SKM-1 (cell line): ENCODE data around the gene CLSTN2.

Experiments used
- DNase-seq: peaks from one replicate; lab custom pipeline; 2025; ENCODE audit not compliant: unreplicated experiment; lab: John Stamatoyannopoulos, UW

Gene CLSTN2

DNA sequence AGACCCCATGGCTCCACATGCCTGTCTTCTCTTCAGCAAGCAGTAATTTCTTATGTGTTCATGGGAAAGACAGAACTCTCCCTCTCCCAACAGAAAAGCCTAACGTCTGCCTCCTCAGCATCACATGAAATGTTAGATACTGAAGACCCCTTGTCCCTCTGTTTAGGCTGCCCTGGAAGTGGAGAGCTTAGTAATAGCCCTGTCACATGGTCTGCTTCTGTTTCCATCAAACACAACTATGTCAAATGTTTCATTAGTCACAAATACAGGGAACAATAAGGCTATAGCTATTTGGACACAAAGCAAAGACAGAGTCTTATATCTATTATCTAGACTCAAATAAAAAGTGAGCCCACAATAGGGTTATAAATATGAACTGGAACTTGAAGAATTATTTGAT is 552.6 kb downstream of the CLSTN2 start:
- DNase-seq: no peak

DNA sequence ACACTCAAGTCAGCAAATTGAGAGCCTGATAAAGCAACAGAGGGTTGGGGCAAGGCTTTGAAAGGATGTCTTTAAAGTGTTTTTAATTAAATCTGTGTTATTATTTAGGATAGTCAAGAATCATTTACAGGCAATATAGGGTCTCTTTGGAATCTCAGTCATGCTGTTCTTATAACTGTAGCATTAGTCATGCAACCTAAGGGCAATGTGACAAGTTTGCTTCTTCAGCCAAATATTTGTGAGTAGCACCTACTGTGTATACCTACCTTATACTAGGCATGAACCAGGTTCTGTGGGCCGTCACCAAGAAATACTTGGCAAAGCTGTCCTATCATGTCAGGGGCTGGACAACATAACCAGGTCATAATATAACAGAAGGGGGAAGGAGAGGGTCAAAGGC is 558.3 kb downstream of the CLSTN2 start:
- no peak for DNase-seq

DNA sequence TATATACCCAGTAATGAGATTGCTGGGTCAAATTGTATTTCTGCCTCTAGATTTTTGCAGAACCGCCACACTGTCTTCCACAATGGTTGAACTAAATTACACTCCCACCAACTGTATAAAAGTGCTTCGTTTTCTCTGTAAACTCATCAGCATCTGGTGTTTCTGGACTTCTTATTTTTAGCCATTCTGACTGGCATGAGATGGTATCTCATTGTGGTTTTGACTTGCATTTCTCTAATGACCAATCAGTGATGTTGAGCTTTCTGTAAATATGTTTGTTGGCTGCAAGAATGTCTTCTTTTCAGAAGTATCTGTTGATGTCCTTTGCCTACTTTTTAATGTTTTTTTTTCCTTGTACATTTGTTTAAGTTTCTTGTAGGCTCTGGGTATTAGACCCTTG is 560.0 kb downstream of the CLSTN2 start:
- DNase-seq: no peak

DNA sequence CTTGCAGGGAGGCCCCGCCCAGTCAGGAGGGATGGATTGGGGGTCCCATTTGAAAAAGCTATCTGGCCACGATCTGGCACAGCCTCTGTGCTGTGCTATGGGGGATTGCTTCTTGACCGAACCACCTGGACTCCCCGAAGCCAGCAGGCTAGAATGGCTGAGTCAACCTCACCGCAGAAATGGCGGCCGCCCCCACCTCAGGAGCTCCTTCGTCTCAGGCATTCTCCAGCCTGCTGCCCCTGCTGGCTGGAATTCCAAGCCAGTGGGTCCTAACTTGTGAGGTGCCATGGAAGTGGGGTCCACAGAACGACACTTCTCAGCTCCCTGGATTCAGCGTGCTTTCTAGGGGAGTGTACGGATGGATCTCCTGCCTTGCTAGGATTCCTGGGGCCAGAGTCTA is 562.3 kb downstream of the CLSTN2 start:
- no peak for DNase-seq

DNA sequence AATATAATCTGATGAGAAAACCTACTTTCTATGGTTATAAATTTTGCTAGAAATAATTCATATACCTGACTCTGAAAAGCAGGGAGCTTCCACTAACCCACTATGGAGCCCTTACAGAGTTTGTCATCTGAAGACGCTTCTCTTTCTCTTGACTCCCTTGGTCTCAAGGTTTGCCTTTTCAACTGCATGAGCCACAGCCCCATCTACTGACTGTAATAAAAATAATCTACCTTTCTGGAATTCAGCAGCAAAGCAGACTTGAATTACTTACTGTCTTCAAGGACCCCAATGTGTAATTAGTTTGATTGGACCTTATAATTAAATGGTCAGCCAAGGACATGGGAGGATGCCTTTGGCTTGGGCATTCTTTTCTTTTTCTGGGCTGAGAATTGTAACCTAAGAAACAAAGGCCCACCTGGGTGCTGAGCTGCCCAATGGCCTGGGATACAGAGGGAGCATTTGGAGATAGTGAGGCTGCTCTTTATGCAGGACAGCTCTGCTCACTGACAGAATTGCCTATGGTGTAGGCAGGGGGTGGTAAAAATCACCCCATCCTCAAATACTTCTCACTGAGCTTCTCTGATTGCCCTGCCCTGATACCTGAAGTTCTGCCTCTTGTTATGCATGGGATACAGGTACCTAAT is 564.3 kb downstream of the CLSTN2 start:
- DNase-seq: no peak

DNA sequence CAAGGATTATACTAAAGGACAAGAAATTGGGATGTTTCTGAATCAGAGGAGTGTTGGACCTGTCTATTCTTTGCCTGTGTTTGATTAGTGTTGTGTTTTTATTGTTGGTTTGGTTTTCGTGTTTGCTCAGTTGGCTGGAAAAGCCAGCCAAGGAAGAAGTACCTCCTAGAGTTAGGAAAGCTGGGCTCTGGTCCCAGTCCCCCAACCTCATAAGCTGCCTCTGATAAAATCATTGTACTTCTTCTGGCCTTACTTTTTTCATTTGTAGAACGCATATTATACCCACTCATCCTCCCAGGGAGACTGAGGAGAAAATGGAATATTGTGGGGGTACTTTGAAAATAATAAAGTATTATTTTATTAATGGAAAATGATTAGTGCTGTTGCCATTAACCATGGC is 565.5 kb downstream of the CLSTN2 start:
- no peak for DNase-seq

DNA sequence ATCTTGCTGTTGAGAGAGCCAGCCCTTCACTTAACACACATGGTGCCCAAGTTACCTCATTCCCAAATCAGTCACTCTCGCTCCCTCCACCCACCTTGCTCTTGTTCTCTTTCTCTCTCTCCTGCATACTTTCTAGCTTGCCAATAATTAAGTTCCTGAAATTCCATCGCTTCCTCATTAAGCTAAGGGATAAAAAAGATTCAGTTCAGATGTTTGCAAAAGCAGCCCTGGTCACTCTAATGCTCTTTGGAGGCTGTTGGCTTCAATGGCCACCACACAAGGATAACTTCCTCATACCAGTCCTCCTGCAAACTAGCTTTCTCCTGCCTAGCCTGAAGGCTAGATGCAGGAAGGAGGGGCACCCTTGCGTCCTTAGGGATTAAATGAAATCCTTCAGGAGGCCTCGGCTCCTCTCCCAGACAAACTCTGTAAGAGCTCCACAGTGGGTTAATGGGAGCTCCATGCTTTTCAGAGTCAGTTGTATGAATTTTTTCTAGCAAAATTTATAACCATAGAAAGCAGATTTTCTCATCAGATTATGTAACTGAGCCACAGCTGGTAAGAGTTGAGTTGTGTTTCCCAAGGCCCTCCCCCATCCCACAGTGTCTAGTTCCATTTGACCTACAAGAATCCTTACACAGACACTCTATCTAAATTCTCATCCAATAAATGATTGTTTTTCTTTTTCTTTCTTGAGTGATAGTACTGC is 566.2 kb downstream of the CLSTN2 start:
- no peak for DNase-seq

DNA sequence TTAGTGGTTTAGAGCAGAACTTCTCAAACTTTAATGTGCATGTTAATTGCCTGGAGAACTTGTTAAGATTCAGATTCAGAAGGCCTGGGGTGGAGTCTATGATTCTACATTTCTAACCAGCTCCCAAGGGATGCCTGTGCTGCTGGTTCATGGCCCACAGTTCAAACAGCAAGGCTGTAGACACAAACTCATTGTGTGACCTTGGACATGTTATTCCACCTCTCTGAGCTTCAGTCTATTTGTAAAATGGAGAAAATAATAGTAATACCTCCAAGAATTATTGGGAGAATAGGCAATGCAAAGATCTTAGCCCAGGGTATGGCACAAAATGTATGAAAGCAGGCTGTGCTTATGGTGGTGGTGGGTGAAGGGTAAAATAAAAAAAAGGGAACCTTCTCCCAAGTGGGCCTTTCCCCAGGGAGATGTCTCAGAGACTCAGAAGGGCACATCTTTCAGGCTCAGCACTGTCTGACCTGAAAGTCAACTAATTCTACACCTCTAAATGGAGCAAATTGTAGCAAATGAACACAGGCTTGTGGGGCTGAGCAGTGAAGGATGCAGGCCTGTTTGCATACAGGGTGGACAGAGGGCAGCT is 566.9 kb downstream of the CLSTN2 start:
- DNase-seq: no peak

DNA sequence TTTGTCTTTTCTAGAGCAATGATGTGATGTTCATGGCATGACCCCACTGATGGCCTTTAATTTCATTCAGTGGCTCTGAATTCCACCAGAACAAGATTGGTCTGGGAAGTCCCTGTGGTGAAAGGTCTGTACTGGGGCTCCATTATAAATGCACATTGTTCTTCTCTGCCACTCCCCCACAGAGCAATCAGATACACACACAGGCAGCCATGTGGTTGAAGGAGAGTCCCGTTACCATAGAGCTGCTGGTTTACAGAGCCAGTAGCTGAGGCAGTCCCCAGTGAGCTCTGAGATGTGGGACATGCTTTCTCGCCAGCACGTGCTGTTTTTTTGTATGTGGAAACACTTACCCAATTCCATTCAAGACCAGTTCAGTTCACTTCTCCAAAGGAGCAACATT is 570.2 kb downstream of the CLSTN2 start:
- DNase-seq: no peak

DNA sequence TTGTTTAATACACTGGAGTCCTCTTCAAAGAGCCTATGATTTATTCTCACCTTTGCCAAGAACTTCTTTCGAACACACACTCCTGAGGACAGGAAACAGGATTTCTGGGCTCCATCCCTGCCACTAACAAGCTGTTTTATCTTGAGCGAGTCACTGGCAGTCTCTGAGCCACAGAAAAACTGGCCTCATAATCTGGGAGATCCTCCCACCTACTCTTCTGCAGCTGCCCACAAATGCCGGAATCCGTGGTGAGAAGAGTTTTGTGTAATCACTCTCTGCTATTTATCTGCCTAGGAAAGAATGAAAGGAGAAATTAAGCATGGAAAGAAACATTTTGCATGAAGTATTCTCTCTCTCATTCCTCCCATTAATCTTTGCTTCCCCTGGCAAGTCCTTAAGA is 570.9 kb downstream of the CLSTN2 start:
- DNase-seq: no peak

DNA sequence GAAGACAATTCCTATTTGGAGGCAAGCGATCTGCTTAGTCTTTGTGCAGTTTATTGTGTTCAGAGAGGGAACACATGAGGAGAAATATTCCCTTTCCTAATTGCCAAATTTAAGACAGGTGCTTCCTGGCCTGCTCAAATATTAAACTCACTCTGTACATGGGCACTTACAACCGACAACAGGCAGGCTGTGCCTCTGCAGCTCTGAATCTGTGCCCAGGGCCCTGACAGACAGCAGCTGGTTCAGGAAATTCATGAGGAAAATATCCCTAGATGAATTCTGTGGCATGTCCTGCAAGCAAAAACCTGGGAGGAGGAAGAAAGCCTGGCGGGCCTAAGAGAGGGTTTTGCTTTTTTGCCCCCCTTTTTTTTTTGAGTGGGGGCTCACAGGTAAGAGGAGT is 573.6 kb downstream of the CLSTN2 start:
- no peak for DNase-seq

DNA sequence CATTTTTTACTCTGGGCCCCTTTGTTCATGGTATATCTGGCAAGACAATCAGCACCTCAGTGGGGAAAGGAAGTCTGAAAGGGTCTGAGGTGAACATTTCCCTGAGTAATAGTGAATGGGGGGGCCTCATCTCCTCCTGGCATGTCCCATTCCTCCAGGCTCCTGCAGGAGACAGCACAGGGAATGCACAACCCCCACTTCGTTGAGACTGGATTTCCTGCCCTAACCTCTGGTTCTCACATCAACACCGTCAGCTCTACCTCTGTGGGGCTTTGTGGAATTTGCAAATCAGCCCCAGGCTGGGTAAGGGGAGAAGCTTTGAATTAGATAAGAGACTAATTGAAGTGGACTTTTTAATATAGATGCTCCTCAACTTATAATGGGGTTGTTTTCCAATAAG is 574.5 kb downstream of the CLSTN2 start:
- no peak for DNase-seq

DNA sequence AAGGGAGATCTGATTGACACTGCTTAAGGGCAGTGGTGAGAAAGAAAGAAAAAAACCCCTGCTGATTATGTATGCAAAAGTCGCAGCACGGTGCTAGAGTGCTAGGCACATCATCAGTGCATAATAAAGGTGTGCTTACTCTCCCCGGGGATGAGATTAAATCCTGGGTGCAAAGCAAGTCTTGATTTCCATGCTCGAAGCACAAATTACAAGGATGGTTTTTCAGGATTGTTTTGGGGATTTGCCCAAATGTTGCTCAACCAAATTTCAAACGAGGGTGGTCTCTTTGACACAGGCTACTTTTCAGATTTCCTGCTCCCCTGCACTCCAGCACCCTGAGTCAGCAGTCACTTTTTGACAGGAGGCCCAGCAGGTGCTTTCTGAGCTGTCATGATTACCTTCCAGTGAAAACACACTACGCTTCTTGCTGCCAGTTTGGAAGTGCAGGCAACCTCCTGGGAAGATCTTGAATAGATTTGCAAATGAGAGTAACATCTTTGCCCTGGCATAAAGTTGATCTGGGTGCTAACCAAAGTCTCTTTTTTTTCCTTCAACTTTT is 575.4 kb downstream of the CLSTN2 start:
- DNase-seq: no peak

DNA sequence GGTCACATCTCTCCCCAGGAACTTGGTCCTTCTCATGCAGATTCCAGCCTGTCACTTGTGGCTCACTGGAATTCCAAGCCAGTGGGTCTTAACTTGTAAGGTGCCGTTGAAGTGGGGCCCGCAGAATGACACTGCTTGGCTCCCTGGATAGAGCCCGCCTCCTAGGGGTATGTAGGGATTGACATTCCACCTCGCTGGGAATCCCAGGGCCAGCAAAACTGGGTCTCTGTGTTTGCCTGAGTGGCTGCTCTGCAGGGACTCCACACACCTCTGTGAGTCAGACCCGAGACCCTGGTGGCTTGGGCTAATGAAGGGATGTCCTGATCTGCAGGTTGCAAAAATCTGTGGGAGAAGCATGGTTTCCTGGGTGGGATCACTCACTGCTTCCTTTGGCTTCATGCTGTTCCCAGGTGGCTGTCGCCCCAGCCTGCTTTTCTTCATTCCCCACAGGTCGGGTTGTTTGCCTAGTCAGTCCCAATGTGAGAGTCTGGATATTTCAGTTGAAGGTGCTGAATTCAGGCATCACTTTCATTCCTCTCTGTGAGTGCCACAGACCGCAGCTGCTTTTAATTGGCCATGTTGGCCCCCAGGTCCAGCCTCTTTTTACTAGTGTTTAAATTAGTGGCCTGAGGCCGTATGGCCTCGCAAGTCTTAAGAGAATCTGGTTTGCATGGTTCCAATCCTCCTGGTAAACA is 586.9 kb downstream of the CLSTN2 start:
- DNase-seq: no peak

DNA sequence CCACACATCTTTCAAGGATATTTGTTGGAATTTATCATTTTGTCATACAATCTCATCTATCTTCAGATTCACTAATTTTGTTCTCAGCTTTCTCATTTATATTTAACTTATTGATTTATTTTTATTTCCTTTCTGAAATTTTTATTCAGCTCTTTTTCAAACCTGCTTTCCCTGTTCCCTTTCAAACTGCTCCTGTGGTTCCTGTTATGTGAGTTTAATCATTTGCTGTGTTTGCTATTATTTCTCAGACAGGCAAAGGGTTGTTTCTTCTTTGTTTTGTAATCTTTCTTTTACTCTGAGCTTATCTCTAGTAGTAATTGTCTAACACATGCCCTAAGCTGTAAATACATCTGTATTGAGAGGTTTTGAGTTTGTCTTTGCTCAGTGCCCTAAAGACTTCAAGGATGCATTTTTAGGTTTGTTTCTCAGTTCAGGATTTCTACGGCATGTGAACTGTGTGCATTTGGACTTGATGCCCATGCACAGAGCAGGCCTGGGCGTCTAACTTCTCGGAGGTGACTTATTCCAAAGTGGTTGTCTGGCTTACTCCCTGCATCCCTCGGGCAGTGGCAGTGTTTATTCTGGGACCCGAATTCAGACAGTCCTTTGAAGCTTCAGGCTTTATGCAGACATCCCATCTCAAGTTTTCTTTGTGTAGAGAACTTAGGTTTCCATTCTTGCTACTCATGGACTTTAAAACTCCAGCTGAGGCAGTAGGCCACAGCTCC is 587.8 kb downstream of the CLSTN2 start:
- no peak for DNase-seq

DNA sequence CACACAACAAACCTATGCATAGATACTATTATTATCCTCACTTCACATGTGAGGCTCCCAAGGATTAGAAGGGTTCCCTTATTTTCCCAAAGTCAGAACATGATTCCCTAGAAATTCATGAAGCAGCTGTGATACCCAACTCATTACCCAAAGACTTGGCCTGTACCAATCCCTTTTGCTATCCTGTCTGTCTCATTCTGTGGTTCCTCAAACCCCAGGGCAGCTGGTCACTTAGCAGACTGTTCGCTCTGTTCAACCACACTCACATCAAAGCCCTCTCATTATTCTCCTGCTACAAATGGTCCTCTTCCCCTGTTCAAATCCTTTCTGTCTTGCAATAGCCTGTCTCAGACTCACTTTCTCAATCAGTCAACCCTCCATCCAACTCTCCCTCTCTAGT is 588.6 kb downstream of the CLSTN2 start:
- no peak for DNase-seq

DNA sequence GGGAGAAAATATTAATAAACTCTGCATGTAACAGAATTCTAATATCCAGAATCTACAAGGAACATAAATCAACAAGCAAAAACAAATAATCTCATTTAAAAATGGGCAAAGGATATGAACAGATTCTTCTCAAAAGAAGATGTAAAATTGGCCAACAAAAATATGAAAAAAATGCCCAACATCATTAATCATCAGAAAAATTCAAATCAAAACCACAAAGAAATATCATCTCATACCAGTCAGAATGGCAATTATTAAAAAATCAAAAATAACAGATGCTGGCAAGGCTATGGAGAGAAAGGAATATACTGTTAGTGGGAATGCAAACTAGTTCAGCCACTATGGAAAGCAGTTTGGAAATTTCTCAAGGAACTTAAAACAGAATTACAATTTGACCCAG is 592.2 kb downstream of the CLSTN2 start:
- DNase-seq: no peak

DNA sequence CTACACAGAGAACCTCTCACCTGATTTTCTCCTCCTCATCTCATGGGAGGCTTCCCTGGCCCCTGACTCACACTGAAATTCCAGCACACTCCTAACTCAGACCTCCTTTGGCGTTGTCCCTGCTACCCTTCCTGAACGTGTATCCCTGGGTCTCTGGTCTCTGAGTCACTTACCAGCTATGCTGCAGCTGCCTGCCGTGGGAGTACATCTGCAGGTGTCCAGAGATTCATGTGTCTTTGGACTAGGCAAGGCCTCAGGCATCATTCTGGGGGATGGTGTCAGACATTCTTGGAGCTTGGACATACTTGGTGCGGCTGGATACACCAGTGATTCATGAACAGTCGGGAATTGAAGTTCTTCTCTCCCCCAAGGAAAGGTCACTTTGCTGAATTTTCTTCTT is 594.1 kb downstream of the CLSTN2 start:
- no peak for DNase-seq

DNA sequence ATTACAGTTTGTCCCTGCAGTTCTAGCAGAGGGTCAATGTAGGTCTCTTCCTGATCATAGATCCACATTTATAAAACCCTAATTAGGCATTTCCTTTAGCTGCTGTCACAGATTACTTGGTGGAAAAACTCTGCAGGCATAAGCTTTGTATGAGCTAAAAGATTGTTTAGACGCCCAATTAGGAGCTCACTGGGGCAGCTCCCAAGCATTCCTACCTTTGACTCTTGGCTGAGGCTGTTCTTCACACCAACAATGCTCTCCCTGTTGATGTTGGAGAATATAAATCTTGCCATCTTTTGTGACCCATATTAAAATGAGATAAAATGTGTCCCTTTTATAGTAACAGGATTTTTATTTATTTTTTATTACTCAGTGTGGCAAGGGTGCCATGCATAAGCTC is 594.6 kb downstream of the CLSTN2 start:
- no peak for DNase-seq

DNA sequence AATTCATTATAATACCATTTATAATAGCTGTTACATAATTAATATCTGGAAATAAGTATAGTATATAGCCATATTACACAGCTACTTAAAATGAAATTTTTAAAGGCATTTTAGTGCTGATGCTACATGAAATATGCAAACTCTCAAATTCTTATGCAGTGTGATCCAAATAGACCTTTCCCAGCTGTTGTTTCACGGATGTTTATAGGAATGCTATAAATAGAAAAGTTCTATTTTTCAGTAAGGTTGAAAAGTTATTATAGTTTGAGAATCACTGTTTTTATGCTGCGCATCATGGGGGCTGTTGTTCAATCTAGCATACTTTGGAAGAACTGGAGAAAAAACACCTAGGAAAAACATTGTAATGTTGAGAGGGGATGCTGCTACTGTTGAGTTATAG is 595.1 kb downstream of the CLSTN2 start:
- no peak for DNase-seq

DNA sequence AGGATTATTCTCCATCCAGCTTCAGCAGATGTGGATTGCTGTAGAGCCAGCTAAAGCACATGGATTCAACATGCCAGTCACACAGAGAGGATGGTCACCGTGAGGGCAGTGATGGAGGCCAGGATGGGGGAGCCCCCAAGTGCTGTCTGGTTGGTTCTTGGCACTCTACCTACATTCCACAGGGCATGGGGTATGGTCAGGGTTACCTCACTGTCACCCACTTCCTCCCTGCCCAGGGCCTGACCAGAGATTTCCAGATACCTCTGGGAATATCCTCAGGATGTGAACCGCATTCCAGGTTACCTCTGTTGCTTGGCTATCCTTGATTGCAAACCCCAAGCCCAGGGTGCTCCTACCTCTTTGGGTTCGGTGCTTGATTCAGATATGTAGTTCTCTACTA is 595.6 kb downstream of the CLSTN2 start:
- DNase-seq: no peak
